ENCODE data around the gene SEC31B. TPM values are rescaled to one million over a fixed set of nuclear protein-coding genes. Genes with fewer than 3 reads are reported as not detected.

SEC31B gene
- total and polyA plus RNA-seq, 2 of the 8 experiments (the other 6 are each of a cell fraction or from before 2014, with no cell fraction given), result 4.1 to 5.3 TPM

- CTCF ChIA-PET (ENCODE audit: partially characterized antibody), result no interaction called here
- TF ChIP-seq PHF8 (conservative IDR thresholded peaks at IDR 0.05; ENCODE audit: low read depth, low read length) (no peak), POLR2A (IDR thresholded peaks at IDR 0.05; ENCODE audit: control extremely low read depth in 1 of 2, low read depth in 2 of 2, low read length in 2 of 2) (no peak), RAD21 (IDR thresholded peaks at IDR 0.05 in 1 of 2, conservative IDR thresholded peaks at IDR 0.05 in 1 of 2; ENCODE audit: low read depth in 2 of 2, low read length in 2 of 2) (no peak), TCF12 (IDR thresholded peaks at IDR 0.05; ENCODE audit: low read depth, low read length) (no peak), CHD1 (IDR thresholded peaks at IDR 0.05; ENCODE audit: low read depth, low read length) (no peak), NRF1 (IDR thresholded peaks at IDR 0.05; ENCODE audit: low read depth, low read length) (no peak)
These were observed 70.7 kb downstream of the SEC31B start for GRCh38 chr10:100448951-100449350.

More at GRCh38 chr10:100448951-100449350, 70.7 kb downstream of the SEC31B start:
- no peak overlapping the region for H3K23ac ChIP-seq (ENCODE audit: insufficient read length)
- no peak overlapping the region for H3K27ac ChIP-seq (ENCODE audit: low read depth, low read length)
- H2BK15ac ChIP-seq (ENCODE audit: low read length), result no peak overlapping the region
- H3K79me2 ChIP-seq (ENCODE audit: control insufficient read depth in 1 of 2, insufficient read depth in 2 of 2, low read length in 2 of 2), result no peaks in the 10 kb centered on the region
- FAIRE-seq (no peak), DNase-seq (ENCODE audit: low read depth in 1 of 2, low spot score in 2 of 2) (no peak)
- H3K4me2 ChIP-seq (ENCODE audit: insufficient read depth in 1 of 2, low read depth in 2 of 2, low read length in 2 of 2), result no peak overlapping the region
- H3K9ac ChIP-seq (replicated peaks in 1 of 4; ENCODE audit: extremely low read depth in 1 of 4, low read depth in 3 of 4, low read length in 3 of 4), result no peak overlapping the region
- H3K79me1 ChIP-seq (ENCODE audit: low read depth, low read length), result no peaks in the 10 kb centered on the region
- H2BK5ac ChIP-seq (ENCODE audit: low read depth, low read length), result no peak overlapping the region
- H3K14ac ChIP-seq (ENCODE audit: insufficient read length), result no peak overlapping the region
- no peak overlapping the region for H3K18ac ChIP-seq (ENCODE audit: extremely low read depth, low read length)
- H3K36me3 ChIP-seq (ENCODE audit: control insufficient read depth in 2 of 4, insufficient read depth in 4 of 4, low read length in 3 of 4), result no peaks in the 10 kb centered on the region
- H3K4ac ChIP-seq (replicated peaks; ENCODE audit: insufficient read length, low read depth, low read length), result no peak overlapping the region
- no peak overlapping the region for H3K56ac ChIP-seq (replicated peaks; ENCODE audit: insufficient read length, low read depth, low read length)
- H2AK5ac ChIP-seq (ENCODE audit: low read depth, low read length), result no peak overlapping the region
- WGBS, 2 experiments (ENCODE audit: extremely low coverage in 1 of 2, insufficient coverage in 1 of 2, insufficient read length in 1 of 2, insufficient replicate concordance in 2 of 2, low coverage in 1 of 2, low lambda C conversion rate in 2 of 2, missing lambda C conversion rate in 1 of 2), result 91% methylated on average over 4 of the region's 4 CpGs; no CpG with 5 or more reads in 1 of the 2 experiments
- no peak overlapping the region for H4K5ac ChIP-seq (ENCODE audit: insufficient read length, low read depth, low read length)
- POLR2A ChIA-PET (ENCODE audit: partially characterized antibody), result interaction anchor here (1.3 kb wide), 1 partner anchor 21 kb away, joined by 3 read pairs; no protein-coding TSS in a partner anchor
- no peaks in the 10 kb centered on the region for H3K23me2 ChIP-seq (ENCODE audit: low read depth, low read length)
- no peak overlapping the region for H3K4me3 ChIP-seq (ENCODE audit: extremely low read depth in 1 of 4, insufficient read depth in 2 of 4, low read depth in 3 of 4, low read length in 4 of 4)
- H3K4me1 ChIP-seq (replicated peaks in 1 of 4; ENCODE audit: control insufficient read depth in 3 of 4, insufficient read depth in 4 of 4, low read length in 3 of 4), result no peaks in the 10 kb centered on the region
- H4K8ac ChIP-seq (ENCODE audit: extremely low read depth, insufficient read depth, low read length), result no peak overlapping the region
- H2BK120ac ChIP-seq (replicated peaks; ENCODE audit: low read depth, low read length), result no peak overlapping the region
- no peak overlapping the region for H2BK20ac ChIP-seq (ENCODE audit: low read length)
- no peaks in the 10 kb centered on the region; a peak in 1 of 4 replicates for H3K9me3 ChIP-seq (ENCODE audit: insufficient read depth in 2 of 2, low read depth in 1 of 2, low read length in 1 of 2)
- H4K91ac ChIP-seq (replicated peaks; ENCODE audit: insufficient read length, low read length), result no peak overlapping the region
- no peak overlapping the region for H2AFZ ChIP-seq (ENCODE audit: low read length)
- no peak overlapping the region for H2BK12ac ChIP-seq (ENCODE audit: low read depth, low read length)
- no peaks in the 10 kb centered on the region for H4K20me1 ChIP-seq (replicated peaks in 1 of 2; ENCODE audit: control insufficient read depth in 1 of 2, insufficient read depth in 2 of 2, low read length in 2 of 2)
- H3K27me3 ChIP-seq (replicated peaks in 1 of 4; ENCODE audit: control insufficient read depth in 3 of 4, extremely low read depth in 1 of 4, insufficient read depth in 3 of 4, low read length in 3 of 4), result no peaks in the 10 kb centered on the region; a peak in 1 of 7 replicates

Measured in H1 (cell line).